Measurements from ENCODE around the gene SLC38A1.
"Not testable (repeated sequence)": the region's sequence is repeated elsewhere in the genome, so short reads cannot be mapped to it uniquely, and the experiment has no call there.

The SLC38A1 gene

GRCh38 chr12:46263140-46264016 is 5.5 kb downstream of the SLC38A1 start:
- no peak for DNase-seq

GRCh38 chr12:46261646-46262045 is 7.2 kb downstream of the SLC38A1 start:
- no peak for DNase-seq

DNA sequence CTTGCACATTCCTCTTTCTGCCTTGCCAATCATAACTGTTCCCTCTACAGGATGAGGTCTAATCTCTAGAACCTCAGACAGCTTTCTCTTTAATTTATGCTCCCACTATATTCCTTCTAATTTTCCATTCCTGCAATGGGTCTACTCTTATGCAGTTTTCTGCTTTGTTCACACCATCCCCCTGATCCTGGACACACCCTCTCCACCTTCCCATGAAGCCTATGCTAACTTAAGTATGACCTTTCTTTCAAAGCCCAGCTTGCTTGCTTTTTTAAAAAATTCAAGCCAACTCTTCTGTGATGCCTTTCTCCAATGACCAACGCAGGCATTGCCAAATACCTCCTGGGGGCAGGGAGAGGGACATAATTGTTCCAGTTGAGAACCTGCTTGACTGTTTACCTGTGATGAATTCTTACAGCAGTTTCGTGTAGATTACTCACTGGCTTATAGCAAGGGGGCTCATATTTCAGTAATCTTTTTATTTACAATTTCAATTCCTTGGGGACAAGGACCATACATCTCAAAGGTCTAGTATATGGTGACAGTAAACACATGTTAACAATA is 7.8 kb downstream of the SLC38A1 start:
- no peak for DNase-seq

- DNase-seq = no peak
Observed at GRCh38 chr12:46260124-46260912, 8.5 kb downstream of the SLC38A1 start.

DNA sequence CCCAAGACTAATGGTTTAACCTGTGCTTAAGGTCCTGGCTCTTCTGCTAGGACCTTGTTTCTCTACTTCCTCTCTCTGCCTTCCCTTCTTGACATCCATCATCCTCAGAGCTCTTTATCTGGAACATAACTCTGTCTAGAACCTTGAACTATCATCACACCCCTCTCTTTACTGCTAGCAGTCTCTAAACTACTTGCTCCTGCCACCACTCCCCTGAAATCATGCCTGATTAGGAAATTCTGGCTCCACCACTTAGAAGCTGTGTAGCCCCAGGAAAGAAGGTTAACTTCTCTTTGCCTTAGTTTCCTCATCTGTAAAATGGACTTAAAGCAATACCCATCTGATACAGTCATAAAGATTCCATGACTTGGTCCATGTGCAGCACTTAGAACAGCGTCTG is 9.1 kb downstream of the SLC38A1 start:
- no peak for DNase-seq

GRCh38 chr12:46259071-46259470 is 9.8 kb downstream of the SLC38A1 start:
- DNase-seq = no peak

GRCh38 chr12:46258129-46258528 is 10.7 kb downstream of the SLC38A1 start:
- DNase-seq = no peak

GRCh38 chr12:46256942-46257341 is 11.9 kb downstream of the SLC38A1 start:
- no peak for DNase-seq

- DNase-seq = no peak
Observed at GRCh38 chr12:46253544-46254162, 15.2 kb downstream of the SLC38A1 start.

GRCh38 chr12:46251994-46252393 is 16.8 kb downstream of the SLC38A1 start:
- not testable (repeated sequence) for DNase-seq

- not testable (repeated sequence) for DNase-seq
Observed at GRCh38 chr12:46249960-46250359, 18.9 kb downstream of the SLC38A1 start.

- DNase-seq = no peak
Observed at GRCh38 chr12:46246021-46246700, 22.7 kb downstream of the SLC38A1 start.

GRCh38 chr12:46244997-46245396 is 23.8 kb downstream of the SLC38A1 start:
- DNase-seq = no peak

DNA sequence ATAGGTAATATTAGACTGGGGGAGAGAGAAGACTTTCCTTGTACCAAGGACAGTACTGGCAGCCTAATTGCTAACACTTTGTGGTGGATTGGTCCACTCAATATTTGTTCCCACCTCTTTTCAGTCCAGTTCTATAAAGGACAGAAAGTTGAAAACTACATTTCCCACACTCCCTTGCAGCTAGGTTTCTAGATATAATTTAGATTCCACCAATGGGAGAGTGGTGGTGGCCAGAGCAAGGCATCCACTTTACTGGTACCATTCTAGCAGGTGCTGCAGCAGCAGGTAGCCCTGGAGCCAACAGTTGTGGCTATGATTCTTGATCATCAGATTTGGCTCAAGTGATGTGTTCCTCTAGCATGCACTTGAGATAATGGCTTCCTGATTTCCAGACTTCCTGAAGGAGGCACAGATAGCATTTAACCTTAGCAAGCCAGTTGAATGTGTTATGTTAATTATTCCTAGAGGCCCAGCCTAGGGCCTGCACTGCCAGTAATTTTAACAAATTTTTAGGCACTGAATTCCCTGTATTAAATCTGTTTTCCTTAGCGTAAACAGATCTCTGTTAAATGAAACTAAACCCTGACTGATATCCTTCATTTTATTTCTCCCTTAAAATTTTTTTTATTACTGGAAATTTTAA is 24.4 kb downstream of the SLC38A1 start:
- no peak for DNase-seq

GRCh38 chr12:46242569-46242968 is 26.3 kb downstream of the SLC38A1 start:
- DNase-seq = no peak

DNA sequence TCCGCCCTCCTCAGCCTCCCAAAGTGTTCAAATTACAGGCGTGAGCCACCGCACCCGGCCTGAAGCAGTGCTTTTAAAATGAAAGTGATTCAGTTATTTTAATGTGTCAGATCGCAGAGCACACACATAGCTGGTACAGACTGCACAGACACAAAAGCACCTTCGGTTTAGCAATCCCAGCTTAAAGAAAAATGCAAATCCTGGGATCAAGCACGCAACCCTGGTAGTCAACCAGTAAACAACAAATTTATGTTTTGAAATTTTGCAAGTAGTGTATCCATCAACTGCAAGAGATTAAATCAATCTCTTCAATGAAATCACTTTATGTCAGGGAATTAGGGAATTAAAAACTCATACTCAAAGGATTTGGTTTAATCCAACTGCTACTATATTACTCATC is 28.4 kb downstream of the SLC38A1 start:
- DNase-seq = no peak

GRCh38 chr12:46238821-46239220 is 30.0 kb downstream of the SLC38A1 start:
- no peak for DNase-seq

- DNase-seq = no peak
Observed at GRCh38 chr12:46237371-46238045, 31.3 kb downstream of the SLC38A1 start.

DNA sequence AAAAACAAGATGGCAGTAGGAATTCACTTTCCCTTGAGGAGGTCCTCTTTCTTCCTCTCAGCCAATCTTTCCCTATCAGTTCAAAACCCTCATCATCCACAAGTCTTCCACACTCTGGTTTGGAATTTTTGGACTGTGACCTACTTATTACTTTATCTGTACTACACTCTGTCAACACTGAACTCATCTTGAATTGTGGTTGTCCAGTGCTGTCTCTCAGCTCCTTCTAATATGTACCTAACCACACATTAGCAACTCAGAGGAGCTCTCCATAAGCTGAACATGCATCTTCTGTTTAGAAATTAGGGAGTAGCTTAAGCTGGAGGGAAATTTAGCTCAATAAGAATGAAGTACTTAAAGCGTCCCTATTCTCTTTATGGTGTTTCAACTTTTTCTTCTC is 34.8 kb downstream of the SLC38A1 start:
- DNase-seq = no peak

DNA sequence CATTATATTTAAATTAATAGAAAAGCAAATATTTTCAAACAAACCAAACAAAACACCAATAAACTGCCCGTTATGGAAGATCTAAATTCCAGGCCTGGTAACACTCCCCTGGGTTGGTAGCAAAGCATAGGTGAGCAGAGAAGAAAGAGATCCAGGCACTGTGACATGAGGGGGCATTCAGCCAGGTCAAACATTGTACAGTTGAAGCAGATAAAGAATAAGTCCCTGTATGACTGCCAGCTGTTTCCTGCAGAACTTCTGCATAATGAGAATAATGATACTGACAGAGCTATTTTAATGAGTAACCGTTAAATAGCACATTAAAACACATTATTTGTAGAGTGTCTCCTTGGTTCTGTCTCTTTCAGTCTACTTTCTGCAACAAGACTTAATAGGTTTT is 35.4 kb downstream of the SLC38A1 start:
- DNase-seq = no peak

GRCh38 chr12:46230983-46231382 is 37.9 kb downstream of the SLC38A1 start:
- no peak for DNase-seq

GRCh38 chr12:46230306-46230705 is 38.5 kb downstream of the SLC38A1 start:
- no peak for DNase-seq
